Measurements from ENCODE around the gene MACC1.

- TF ChIP-seq CTCF (conservative IDR thresholded peaks at IDR 0.05; ENCODE audit: low read depth in 2 of 2): no peak
- TF ChIP-seq JUNB (IDR thresholded peaks at IDR 0.05; ENCODE audit: unreplicated experiment): no peak
- TF ChIP-seq EZH2 (IDR thresholded peaks at IDR 0.05; ENCODE audit: low read depth, unreplicated experiment): no peak
- no peak for TF ChIP-seq REST (IDR thresholded peaks at IDR 0.05; ENCODE audit: unreplicated experiment)
- TF ChIP-seq CREB1 (CRISPR knock-in tag; IDR thresholded peaks at IDR 0.05; ENCODE audit: low read depth): no peak
- no peak for TF ChIP-seq POLR2AphosphoS5 (IDR thresholded peaks at IDR 0.05; ENCODE audit: low read depth)
- TF ChIP-seq EZH2phosphoT487 (IDR thresholded peaks at IDR 0.05; ENCODE audit: unreplicated experiment): no peak
- TF ChIP-seq ETS1 (IDR thresholded peaks at IDR 0.05): no peak
- no peak for TF ChIP-seq STAT1 (IDR thresholded peaks at IDR 0.05; ENCODE audit: unreplicated experiment)
- TF ChIP-seq ZNF114 (CRISPR knock-in tag; IDR thresholded peaks at IDR 0.05): no peak
- TF ChIP-seq NANOG (IDR thresholded peaks at IDR 0.05; ENCODE audit: borderline replicate concordance): no peak
- TF ChIP-seq ZNF331 (CRISPR knock-in tag; IDR thresholded peaks at IDR 0.05; ENCODE audit: low read depth): no peak
These were observed 23.9 kb downstream of the MACC1 start for GRCh38 chr7:20193242-20193777.

Data from GM23338 (cell line).